MCF 10A (cell line): ENCODE results near the gene PNMA6F. TPM values are rescaled to one million over a fixed set of nuclear protein-coding genes. Genes with fewer than 3 reads are reported as not detected.

Source experiments
- BruUV-seq: library from RNA; stranded (reverse); fragments of 400-500 nt; replicated peaks from 2 replicates; lab custom pipeline; 2021; lab: Mats Ljungman, UMichigan
- CTCF ChIA-PET: fragments of 300-600 bp; sonication (Branson Sonifier 250); formaldehyde crosslinking; extraction: SDS; loops from one replicate; lab custom pipeline; 2021; ENCODE audit warnings: antibody characterized with exemption, inconsistent platforms; lab: Yijun Ruan, JAX
- POLR2A ChIA-PET: fragments of 300-600, 350-650 bp; sonication (Branson Sonifier 250); formaldehyde crosslinking; extraction: SDS; loops from one replicate; lab custom pipeline; 2020; ENCODE audit warnings: antibody characterized with exemption, inconsistent platforms; lab: Yijun Ruan, JAX
- DNase-seq: peaks from one replicate; pipeline ENCODE4 v3.0.0-alpha.2; 2018; ENCODE audit not compliant: unreplicated experiment
- H3K27ac Mint-ChIP-seq: one replicate; pipeline ENCODE4 v1.8.0; 2022; ENCODE audit warnings: mild to moderate bottlenecking, low read depth, mixed read lengths; ENCODE audit not compliant: unreplicated experiment
- H3K27me3 Mint-ChIP-seq: one replicate; pipeline ENCODE4 v1.8.0; 2022; ENCODE audit warnings: mixed read lengths; ENCODE audit not compliant: insufficient read depth, unreplicated experiment
- H3K36me3 Mint-ChIP-seq: one replicate; pipeline ENCODE4 v1.8.0; 2022; ENCODE audit warnings: mild to moderate bottlenecking, moderate library complexity, mixed read lengths; ENCODE audit not compliant: insufficient read depth, unreplicated experiment
- H3K4me1 Mint-ChIP-seq: one replicate; pipeline ENCODE4 v1.8.0; 2022; ENCODE audit warnings: mixed read lengths; ENCODE audit not compliant: insufficient read depth, unreplicated experiment
- H3K4me3 Mint-ChIP-seq: one replicate; pipeline ENCODE4 v1.8.0; 2022; ENCODE audit warnings: mild to moderate bottlenecking, moderate library complexity, mixed read lengths; ENCODE audit not compliant: unreplicated experiment
- H3K9me3 Mint-ChIP-seq: one replicate; pipeline ENCODE4 v1.8.0; 2022; ENCODE audit warnings: mixed read lengths; ENCODE audit not compliant: unreplicated experiment
- intact Hi-C: fragments of 100-400 bp; cut with micrococcal nuclease; formaldehyde crosslinking; loops from 2 replicates; pipeline ENCODE4 v1.14.1; 2022
- total RNA-seq: library from RNA; stranded (reverse); gene quantifications from 2 replicates; pipeline ENCODE4 v1.2.3, GENCODE V29; 2022
- TF ChIP-seq, protein P1 (sequence below): fragments of 200-600 bp; IDR thresholded peaks from one replicate; pipeline ENCODE4 v1.8.0; 2022; ENCODE audit warnings: antibody characterized with exemption, mild to moderate bottlenecking; ENCODE audit not compliant: unreplicated experiment

Gene PNMA6F
- total RNA-seq, 1 experiment from 2014 or later = not detected

GRCh38 chrX:153303276-153304262, 18.0 kb downstream of the PNMA6F start:
- peaks cover 55% of the 10 kb centered on the region for H3K27me3 Mint-ChIP-seq
- intact Hi-C loops = no loop called here
- TF ChIP-seq, protein P1, sequence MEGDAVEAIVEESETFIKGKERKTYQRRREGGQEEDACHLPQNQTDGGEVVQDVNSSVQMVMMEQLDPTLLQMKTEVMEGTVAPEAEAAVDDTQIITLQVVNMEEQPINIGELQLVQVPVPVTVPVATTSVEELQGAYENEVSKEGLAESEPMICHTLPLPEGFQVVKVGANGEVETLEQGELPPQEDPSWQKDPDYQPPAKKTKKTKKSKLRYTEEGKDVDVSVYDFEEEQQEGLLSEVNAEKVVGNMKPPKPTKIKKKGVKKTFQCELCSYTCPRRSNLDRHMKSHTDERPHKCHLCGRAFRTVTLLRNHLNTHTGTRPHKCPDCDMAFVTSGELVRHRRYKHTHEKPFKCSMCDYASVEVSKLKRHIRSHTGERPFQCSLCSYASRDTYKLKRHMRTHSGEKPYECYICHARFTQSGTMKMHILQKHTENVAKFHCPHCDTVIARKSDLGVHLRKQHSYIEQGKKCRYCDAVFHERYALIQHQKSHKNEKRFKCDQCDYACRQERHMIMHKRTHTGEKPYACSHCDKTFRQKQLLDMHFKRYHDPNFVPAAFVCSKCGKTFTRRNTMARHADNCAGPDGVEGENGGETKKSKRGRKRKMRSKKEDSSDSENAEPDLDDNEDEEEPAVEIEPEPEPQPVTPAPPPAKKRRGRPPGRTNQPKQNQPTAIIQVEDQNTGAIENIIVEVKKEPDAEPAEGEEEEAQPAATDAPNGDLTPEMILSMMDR = no peak
- BruUV-seq = no TSS peak
- no peaks in the 10 kb centered on the region for H3K36me3 Mint-ChIP-seq
- no peak overlapping the region for H3K4me3 Mint-ChIP-seq
- H3K27ac Mint-ChIP-seq = no peak overlapping the region
- no peaks in the 10 kb centered on the region for H3K4me1 Mint-ChIP-seq
- CTCF ChIA-PET = interaction anchor here (0.7 kb wide), 1 partner anchor 66 kb away, joined by 3 read pairs; no protein-coding TSS in a partner anchor
- POLR2A ChIA-PET = no interaction called here
- peaks cover 7% of the 10 kb centered on the region for H3K9me3 Mint-ChIP-seq
- DNase-seq = no peak

DNA sequence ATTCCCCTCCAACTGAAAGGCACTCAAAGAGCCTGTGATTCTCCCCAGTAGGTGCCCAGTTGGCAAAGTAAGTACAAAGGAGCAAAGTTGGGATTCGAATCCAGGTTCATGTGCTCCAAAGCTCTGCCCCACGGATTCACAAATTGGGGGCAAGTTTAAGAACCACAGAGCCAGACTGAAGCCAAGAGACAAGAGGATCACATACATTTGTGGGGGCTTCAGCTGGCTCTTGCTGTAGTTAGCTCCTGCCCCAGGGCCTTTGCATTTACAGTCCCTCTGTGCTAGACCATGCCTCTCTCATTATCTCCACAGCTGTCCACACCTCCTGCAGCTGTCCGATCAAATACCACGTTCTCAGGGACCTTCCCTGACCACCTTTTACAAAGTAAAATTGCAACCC, 18.8 kb downstream of the PNMA6F start:
- Mint-ChIP-seq H3K4me3 (no peak overlapping the region), H3K9me3 (peaks cover 7% of the 10 kb centered on the region), H3K27ac (no peak overlapping the region), H3K27me3 (peaks cover 55% of the 10 kb centered on the region), H3K4me1 (no peaks in the 10 kb centered on the region), H3K36me3 (no peaks in the 10 kb centered on the region)
- TF ChIP-seq, protein P1 = no peak
- intact Hi-C loops = no loop called here
- BruUV-seq = no TSS peak
- no peak for DNase-seq
- POLR2A ChIA-PET = no interaction called here
- CTCF ChIA-PET = no interaction called here

DNA sequence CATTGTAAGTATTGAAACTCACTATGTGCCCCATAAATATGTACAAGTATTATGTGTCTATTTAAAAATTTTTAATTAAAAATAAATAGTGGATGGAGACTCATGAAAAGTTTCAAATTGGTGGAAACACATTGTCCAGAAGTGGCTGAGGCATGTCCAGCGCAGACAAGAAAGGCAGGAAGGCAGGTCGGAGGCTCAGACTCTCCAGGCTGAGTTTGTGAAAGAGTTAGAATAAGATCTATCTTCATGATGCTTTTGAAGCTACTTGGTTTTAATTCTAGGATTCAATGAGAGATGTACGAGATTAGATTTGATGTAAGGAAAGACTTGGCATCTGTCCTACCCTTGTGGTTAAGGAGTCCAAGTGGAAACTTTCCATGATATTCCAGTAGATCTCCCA, 19.8 kb downstream of the PNMA6F start:
- no peaks in the 10 kb centered on the region for H3K36me3 Mint-ChIP-seq
- no TSS peak for BruUV-seq
- CTCF ChIA-PET = interaction anchor here (0.6 kb wide), 1 partner anchor 91 kb away, joined by 3 read pairs; no protein-coding TSS in a partner anchor

GRCh38 chrX:153299855-153300254, 21.7 kb downstream of the PNMA6F start:
- peaks cover 8% of the 10 kb centered on the region for H3K9me3 Mint-ChIP-seq
- DNase-seq = no peak
- no peak overlapping the region for H3K27ac Mint-ChIP-seq
- no TSS peak for BruUV-seq
- no peaks in the 10 kb centered on the region for H3K36me3 Mint-ChIP-seq
- H3K27me3 Mint-ChIP-seq = peaks cover 52% of the 10 kb centered on the region
- POLR2A ChIA-PET = no interaction called here
- H3K4me3 Mint-ChIP-seq = no peak overlapping the region
- intact Hi-C loops = no loop called here
- CTCF ChIA-PET = interaction anchor here (0.6 to 0.9 kb wide), 2 partner anchors 265 to 330 kb away, joined by 3 to 4 read pairs; no protein-coding TSS in a partner anchor
- H3K4me1 Mint-ChIP-seq = no peaks in the 10 kb centered on the region
- TF ChIP-seq, protein P1 = no peak

More for the DNA sequence above, 19.8 kb downstream of the PNMA6F start:
- POLR2A ChIA-PET = no interaction called here
- H3K4me1 Mint-ChIP-seq = no peaks in the 10 kb centered on the region
- peaks cover 55% of the 10 kb centered on the region for H3K27me3 Mint-ChIP-seq
- no peak overlapping the region for H3K27ac Mint-ChIP-seq
- intact Hi-C loops = no loop called here
- TF ChIP-seq, protein P1 = no peak
- no peak overlapping the region for H3K4me3 Mint-ChIP-seq
- DNase-seq = no peak
- H3K9me3 Mint-ChIP-seq = peaks cover 7% of the 10 kb centered on the region
